GM12892 (cell line): ENCODE results near the gene SLC46A3.

Experiments
- POLR2A ChIP-seq: IDR thresholded peaks from 2 replicates; pipeline ENCODE4 v1.6.1; 2011; ENCODE audit warnings: low read depth, low read length, control low read depth
- TAF1 ChIP-seq: IDR thresholded peaks from 2 replicates; pipeline ENCODE4 v1.6.1; 2011; ENCODE audit warnings: low read depth, mild to moderate bottlenecking, control low read depth, low read length, borderline replicate concordance

GRCh38 chr13:28734906-28735305 lies 16.1 kb upstream of the SLC46A3 start:
- TF ChIP-seq POLR2A (no peak), TAF1 (no peak)
